Right cardiac atrium (tissue), 5 donors: ENCODE measurements around the gene KIAA1671. TPM values are rescaled to one million over a fixed set of nuclear protein-coding genes. Genes with fewer than 3 reads are reported as not detected.
"Not testable (repeated sequence)": the region's sequence is repeated elsewhere in the genome, so short reads cannot be mapped to it uniquely, and the experiment has no call there.

Experiments used
- ATAC-seq, 2 donors: fragments of 200-7000 bp; cut with Tn5 transposase; one replicate each; pipeline versions ENCODE4 v1.8.0 to v1.9.1; 2020; ENCODE audit warnings: moderate library complexity in 2 of 2, mild to moderate bottlenecking in 1 of 2
- DNase-seq, 3 donors: peaks; one replicate each; pipeline ENCODE4 v3.0.0-alpha.2; 2020
- H3K27ac ChIP-seq: one replicate; pipeline ENCODE4 v1.5.1; 2013; ENCODE audit warnings: mild to moderate bottlenecking, low read length, control low read depth, moderate library complexity
- H3K27me3 ChIP-seq: one replicate; pipeline ENCODE4 v1.6.1; 2013; ENCODE audit not compliant: control insufficient read depth, insufficient read depth
- H3K4me1 ChIP-seq: one replicate; pipeline ENCODE4 v1.6.1; 2013; ENCODE audit warnings: low read length; ENCODE audit not compliant: control insufficient read depth, insufficient read depth
- H3K4me3 ChIP-seq: one replicate; pipeline ENCODE4 v1.5.1; 2013; ENCODE audit warnings: low read length, control low read depth
- H3K9me3 ChIP-seq: one replicate; pipeline ENCODE4 v1.6.1; 2013; ENCODE audit warnings: low read length; ENCODE audit not compliant: control insufficient read depth
- WGBS: extraction: QIAGEN DNeasy Blood & Tissue Kit; methylation state at CpG from one replicate; pipeline ENCODE4 v1.1.7; 2013; 5-methylcytosine and 5-hydroxymethylcytosine counted together
- intact Hi-C, 4 donors: fragments of 100-400 bp; cut with DNase I; formaldehyde crosslinking; loops; one replicate each; pipeline versions ENCODE4 v1.11.0 to v1.14.0; 2022 to 2023
- polyA plus RNA-seq: library from polyadenylated mRNA; stranded (reverse); fragments of 200-250 nt; gene quantifications from one replicate; pipeline ENCODE4 v1.2.3, GENCODE V29; 2013
- total RNA-seq, 4 donors: library from RNA; stranded (reverse); fragmentation: NEBNext Ultra II Directional; extraction: Animal tissue kit (Norgen Biotek cat#: 25700); gene quantifications; one replicate each; pipeline ENCODE4 v1.2.1, GENCODE V29; 2021
- donor health status: healthy with polysubstance abuse.
- donor health status: DM: no; HTN: yes; CAD: no.
- donor health status: DM: no; HTN: no; CAD: no.
- donor health status: DM: no; HTN: yes; CAD: no; lungs with severe emphysema.
- donor health status: DM: yes; HTN: yes; CAD: no.

KIAA1671 gene
- total and polyA plus RNA-seq, 5 donors, result 7.5 to 24.0 (median 19.9) TPM

DNA sequence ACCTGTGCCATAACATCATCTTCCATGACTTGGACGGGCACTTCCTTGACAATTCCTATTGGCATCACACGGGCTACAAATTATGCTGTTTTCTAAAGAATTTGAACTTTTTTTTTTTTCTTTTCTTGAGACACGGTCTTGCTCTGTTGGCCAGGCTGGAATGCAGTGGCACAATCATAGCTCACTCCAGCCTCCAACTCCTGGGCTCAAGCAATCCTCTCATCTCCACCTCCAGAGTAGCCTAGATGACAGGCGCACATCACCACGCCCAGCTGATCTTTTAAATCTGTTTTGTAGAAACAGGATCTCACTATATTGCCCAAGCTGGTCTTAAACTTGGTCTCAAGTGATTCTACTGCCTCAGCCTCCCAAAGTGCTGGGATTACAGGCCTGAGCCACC lies 243.8 kb downstream of the KIAA1671 start:
- no peaks in the 10 kb centered on the region for H3K4me1 ChIP-seq
- DNase-seq (no peak), ATAC-seq (no peak)
- no peak overlapping the region for H3K4me3 ChIP-seq
- H3K9me3 ChIP-seq, result no peaks in the 10 kb centered on the region
- no peak overlapping the region for H3K27ac ChIP-seq
- intact Hi-C loops, result no loop called here
- 84% methylated on average over 5 of the region's 5 CpGs for WGBS
- no peaks in the 10 kb centered on the region for H3K27me3 ChIP-seq

DNA sequence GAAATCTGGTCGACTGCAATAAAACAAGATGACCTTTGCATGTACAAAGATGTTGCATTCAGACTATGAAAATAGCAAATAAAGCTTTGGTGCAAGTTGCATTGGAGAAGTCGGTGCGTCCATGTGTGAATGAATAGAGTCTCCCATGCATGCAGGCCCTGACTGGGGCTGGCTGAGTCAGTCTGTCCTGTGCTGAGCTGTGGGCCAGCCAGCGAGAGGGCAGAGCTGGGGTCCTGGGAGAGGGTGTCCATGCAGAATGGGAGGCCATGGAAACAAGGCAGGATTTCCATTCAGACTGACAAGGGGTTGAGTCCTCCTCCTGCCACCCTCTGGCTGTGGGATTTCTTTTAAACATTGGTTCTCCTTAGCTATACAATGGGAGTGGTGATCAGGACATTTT lies 244.8 kb downstream of the KIAA1671 start:
- WGBS, result 94% methylated on average over 4 of the region's 4 CpGs
- ATAC-seq, result no peak
- no peaks in the 10 kb centered on the region for H3K9me3 ChIP-seq
- DNase-seq, result no peak
- H3K4me1 ChIP-seq, result no peaks in the 10 kb centered on the region
- no peak overlapping the region for H3K27ac ChIP-seq
- no peaks in the 10 kb centered on the region for H3K27me3 ChIP-seq
- intact Hi-C loops, result no loop called here
- H3K4me3 ChIP-seq, result no peak overlapping the region

DNA sequence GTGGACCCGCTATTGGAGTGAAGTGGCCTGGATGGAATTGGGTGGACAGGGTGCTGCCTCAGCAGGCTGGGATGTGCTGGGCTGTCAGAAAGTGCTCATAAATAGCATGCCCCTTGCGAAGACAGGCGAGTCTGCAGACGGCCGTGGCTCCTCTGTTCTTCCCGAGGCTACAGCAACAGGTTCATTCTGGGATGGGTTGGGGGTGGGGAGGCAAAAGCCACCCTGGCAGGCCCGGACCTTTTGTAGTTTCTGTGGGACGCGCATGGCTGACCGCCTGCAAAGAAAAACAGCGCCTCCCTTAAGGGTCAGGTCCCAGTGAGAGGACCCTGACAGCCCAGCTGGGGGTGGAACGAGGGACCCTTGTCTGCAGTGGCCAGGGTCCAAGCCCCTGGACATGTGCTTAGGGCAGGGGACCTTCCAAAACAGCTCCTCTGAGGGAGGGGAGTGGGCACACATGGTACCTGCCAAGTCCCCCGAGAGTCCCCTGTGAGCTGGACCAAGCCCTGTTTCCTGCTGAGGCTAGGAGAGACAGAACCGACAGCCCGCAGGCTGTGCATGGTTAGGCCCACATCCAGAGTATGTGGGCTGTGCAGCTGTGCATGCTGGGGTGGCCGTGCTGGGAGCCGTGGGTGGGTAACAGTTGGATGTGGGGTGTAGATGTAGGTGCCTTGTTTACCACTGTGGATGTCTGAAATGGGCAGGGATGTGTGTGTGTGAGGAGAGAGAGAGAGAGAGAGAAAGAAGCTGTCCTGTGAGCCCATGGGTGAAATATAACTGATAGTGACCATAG lies 247.4 kb downstream of the KIAA1671 start, which contains the start of gene CRYBB3:
Gene CRYBB3, plus strand, starts transcription at position 128 of the 790 bp plus-strand sequence. CDS start 1,539 bp downstream, outside the sequence.
- 72% methylated on average over 17 of the region's 17 CpGs for WGBS
- Histone ChIP-seq H3K9me3 (no peaks in the 10 kb centered on the region), H3K27me3 (no peaks in the 10 kb centered on the region), H3K4me3 (no peak within 1 kb of the TSS), H3K4me1 (no peaks in the 10 kb centered on the region), H3K27ac (no peak within 1 kb of the TSS)
- intact Hi-C loops, result no loop called here
- ATAC-seq (peak in 1 of 2 donors; percentile 16), DNase-seq (peak in 1 of 3 donors; percentile 43)

DNA sequence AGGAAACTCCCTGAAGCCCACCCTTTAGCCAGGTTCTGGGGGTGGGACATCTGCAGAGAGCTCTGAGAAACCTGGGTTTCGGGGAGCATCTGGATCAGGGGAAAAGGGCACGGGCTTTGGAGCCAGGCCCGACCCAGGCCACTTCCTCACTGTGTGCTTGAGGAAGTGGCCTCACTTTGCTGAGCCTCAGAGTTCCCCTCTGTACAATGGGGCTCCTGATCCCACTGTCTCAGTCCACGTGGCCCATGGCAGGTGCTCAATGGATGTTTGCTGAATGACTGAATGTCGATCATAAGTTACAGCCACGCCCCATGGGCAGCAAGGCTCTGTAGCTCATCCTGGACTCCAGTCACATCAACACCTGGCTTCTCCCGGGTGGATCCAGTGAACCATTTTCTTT lies 248.5 kb downstream of the KIAA1671 start:
- no peak for DNase-seq
- intact Hi-C loops, result no loop called here
- no peak for ATAC-seq
- Histone ChIP-seq H3K9me3 (no peaks in the 10 kb centered on the region), H3K27me3 (no peaks in the 10 kb centered on the region), H3K4me3 (no peak overlapping the region), H3K27ac (no peak overlapping the region), H3K4me1 (no peaks in the 10 kb centered on the region)
- WGBS, result 84% methylated on average over 7 of the region's 7 CpGs

DNA sequence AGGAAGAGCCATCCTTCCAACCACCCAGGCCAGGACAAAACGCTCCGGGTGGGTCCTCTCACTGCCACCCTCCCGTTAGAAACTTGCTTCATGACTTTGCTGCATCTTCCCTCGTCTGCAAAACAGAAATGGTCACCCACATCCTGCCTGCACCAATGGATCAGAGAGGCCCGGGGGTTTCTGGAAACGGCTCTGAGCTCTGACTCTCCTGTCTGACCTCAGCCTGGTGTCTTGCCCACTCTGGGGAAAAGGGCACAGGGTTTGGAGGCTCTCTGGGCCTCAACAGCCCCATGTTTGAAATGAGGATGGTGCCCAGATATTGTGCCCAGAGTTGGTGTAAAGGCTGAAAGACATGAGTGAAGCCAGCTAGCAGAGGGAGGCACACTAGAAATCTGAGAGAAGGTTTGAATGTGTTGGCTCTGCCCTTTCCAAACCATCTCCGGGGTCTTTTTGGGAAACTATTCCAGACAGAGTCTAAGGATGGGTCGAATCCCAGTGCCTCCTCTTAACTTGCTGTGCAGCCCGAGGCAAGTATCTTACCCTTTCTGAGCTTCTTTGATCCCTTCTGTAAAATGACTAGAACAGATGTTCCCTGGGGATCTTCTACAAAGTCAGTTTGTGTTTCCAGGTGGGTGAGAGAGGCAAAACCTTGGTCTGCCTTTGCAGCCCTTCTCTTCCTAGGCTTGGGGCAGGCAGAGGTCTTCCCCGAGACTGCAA lies 249.2 kb downstream of the KIAA1671 start:
- no peaks in the 10 kb centered on the region for H3K27me3 ChIP-seq
- H3K9me3 ChIP-seq, result no peaks in the 10 kb centered on the region
- WGBS, result 64% methylated on average over 10 of the region's 10 CpGs
- H3K4me1 ChIP-seq, result no peaks in the 10 kb centered on the region
- no peak overlapping the region for H3K27ac ChIP-seq
- H3K4me3 ChIP-seq, result no peak overlapping the region
- ATAC-seq (no peak), DNase-seq (no peak)
- intact Hi-C loops, result no loop called here

DNA sequence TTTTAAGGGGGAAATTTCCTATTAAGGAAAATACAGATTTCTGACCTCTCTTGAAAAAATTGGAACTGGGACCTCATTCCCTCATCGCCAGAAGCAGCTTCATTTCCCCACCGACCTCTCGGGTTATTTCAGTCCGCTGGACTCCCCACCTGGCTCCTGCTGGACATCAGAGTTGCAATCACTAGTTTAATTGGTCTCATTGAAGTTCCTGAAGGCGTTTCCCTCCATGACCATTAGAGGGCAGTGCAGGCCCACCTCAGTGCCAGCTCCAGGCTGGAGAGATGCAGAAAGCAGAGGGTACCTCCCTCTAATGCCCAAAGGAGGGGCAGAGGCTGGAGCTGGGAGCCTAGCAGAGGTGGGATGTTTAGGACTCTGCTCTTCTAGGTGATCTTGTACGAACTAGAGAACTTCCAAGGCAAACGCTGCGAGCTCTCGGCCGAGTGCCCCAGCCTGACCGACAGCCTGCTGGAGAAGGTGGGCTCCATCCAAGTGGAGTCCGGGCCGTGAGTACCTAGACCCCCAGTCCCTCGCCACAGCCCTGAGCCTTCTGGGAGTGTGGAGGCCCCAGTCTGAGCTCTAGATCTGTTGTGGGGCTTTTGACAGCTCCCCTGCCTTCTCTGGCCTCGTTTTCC lies 249.9 kb downstream of the KIAA1671 start:
- Histone ChIP-seq H3K4me3 (no peak overlapping the region), H3K27ac (no peak overlapping the region), H3K9me3 (no peaks in the 10 kb centered on the region), H3K4me1 (no peaks in the 10 kb centered on the region), H3K27me3 (no peaks in the 10 kb centered on the region)
- intact Hi-C loops, result no loop called here
- peak in 1 of 3 donors; percentile 51 for DNase-seq
- ATAC-seq, result peak; percentile 27 to 56
- 55% methylated on average over 15 of the region's 15 CpGs for WGBS

DNA sequence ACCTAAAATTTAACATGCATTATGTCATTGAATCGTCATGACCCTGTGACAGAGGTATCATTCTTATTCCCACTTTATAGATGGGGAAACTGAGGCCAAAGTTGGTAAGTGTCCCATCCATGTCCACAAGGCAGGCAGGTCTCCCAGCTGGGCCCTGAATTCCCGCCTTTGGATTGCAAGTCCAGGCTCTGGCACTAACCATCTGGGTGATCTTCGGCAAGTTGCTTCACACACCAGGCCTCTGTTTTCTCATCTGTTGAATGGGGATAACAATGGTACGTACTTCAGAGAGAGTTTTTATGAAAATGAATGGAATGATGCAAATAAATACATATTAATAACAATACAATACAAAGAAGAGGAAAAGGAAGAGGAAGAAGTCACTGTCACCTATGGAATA lies 250.6 kb downstream of the KIAA1671 start:
- WGBS, result 90% methylated on average over 4 of the region's 4 CpGs
- no peak overlapping the region for H3K4me3 ChIP-seq
- H3K27me3 ChIP-seq, result no peaks in the 10 kb centered on the region
- intact Hi-C loops, result no loop called here
- H3K27ac ChIP-seq, result no peak overlapping the region
- DNase-seq, result no peak
- no peak for ATAC-seq
- H3K4me1 ChIP-seq, result no peaks in the 10 kb centered on the region
- H3K9me3 ChIP-seq, result no peaks in the 10 kb centered on the region

DNA sequence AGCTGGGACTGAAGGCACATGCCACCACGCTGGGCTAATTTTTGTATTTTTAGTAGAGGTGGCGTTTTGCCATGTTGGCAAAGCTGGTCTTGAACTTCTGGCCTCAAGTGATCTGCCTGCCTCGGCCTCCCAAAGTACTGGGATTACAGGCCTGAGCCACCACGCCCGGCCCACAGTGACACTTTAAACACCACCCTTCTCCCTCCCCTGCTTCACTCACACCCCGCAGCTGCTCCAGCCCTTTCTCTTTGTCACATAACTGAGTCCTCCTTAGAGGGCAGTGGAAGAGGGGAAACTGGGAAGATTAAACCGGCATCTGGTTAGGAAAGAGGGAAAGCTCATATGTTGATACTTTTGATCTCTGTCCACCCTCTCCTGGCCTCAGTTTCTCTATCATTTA lies 252.0 kb downstream of the KIAA1671 start:
- ATAC-seq, H3K4me3 ChIP-seq, H3K9me3 ChIP-seq, H3K4me1 ChIP-seq, H3K27me3 ChIP-seq, H3K27ac ChIP-seq, intact Hi-C loops: not testable (repeated sequence)
- DNase-seq, result peak in 1 of 3 donors; percentile 30
- WGBS, result 81% methylated on average over 7 of the region's 7 CpGs

DNA sequence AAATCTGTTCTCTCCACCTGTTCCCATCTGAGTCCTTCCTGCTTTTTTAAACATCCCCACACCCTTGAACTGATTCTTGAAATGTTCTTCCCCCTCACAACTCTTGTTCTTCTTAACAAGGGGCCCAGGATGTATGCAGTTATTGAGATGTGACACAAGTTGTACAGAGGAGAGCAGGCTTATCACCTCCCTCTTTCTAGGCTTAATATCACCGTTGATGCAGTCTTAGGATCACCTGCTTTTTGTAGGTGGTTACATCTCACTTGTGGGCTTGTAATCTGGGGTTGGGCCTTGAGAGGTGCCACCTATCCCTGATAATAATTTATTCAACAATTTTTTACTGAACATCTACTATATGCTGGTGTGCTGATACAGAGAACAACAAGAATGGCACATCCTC lies 253.3 kb downstream of the KIAA1671 start:
- ATAC-seq (no peak), DNase-seq (no peak)
- Histone ChIP-seq H3K27ac (no peak overlapping the region), H3K4me1 (no peaks in the 10 kb centered on the region), H3K9me3 (no peaks in the 10 kb centered on the region), H3K27me3 (no peaks in the 10 kb centered on the region), H3K4me3 (no peak overlapping the region)
- intact Hi-C loops, result no loop called here
- 89% methylated on average over 1 of the region's 1 CpG for WGBS

DNA sequence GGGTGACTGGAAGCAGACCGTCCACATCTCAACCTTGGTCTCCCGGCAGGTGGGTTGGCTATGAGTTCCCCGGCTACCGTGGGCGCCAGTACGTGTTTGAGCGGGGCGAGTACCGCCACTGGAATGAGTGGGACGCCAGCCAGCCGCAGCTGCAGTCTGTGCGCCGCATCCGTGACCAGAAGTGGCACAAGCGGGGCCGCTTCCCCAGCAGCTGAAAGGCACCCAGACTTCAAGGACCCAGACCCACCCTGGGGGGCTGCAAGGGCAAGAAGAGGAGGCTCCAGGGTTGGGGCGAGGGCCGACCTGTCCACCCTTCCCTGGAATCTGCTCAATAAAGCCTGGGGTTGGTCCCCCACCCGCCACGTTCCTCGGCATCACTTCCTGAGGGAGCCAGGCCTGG lies 254.5 kb downstream of the KIAA1671 start:
- ATAC-seq (no peak), DNase-seq (no peak)
- Histone ChIP-seq H3K27ac (no peak overlapping the region), H3K4me3 (no peak overlapping the region), H3K9me3 (no peaks in the 10 kb centered on the region), H3K4me1 (no peaks in the 10 kb centered on the region), H3K27me3 (no peaks in the 10 kb centered on the region)
- intact Hi-C loops, result no loop called here
- WGBS, result 90% methylated on average over 21 of the region's 21 CpGs

DNA sequence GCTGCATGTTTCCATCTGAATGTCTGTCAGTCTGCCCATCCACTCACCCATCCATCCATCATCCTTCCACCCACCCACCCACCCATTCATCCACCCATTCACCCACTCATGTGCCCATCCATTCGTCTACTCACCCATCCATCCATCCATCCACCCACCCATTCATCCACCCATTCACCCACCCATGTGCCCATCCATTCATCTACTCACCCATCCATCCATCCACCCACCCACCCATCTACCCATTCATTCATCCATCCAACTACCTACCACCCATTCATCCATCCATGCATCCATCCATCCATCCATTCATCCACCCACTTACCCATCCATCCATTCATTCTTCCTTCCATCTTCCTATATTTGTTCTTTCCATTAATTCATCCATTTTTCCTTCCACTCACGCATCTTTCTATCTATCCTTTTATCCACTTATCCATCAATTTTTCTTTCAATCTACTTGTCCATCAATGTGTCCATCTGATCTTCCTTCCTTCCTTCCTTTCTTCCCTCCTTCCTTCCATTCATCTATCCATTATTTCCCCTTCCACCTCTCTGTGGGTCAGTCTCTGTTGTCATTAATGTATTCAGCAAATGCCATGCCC lies 255.1 kb downstream of the KIAA1671 start:
- Histone ChIP-seq H3K27me3 (no peaks in the 10 kb centered on the region), H3K9me3 (no peaks in the 10 kb centered on the region), H3K4me1 (no peaks in the 10 kb centered on the region), H3K4me3 (no peak overlapping the region), H3K27ac (no peak overlapping the region)
- DNase-seq (no peak), ATAC-seq (no peak)
- WGBS, result 46% methylated on average over 2 of the region's 2 CpGs
- intact Hi-C loops, result no loop called here
